ENCODE results near the gene ADCY7.

ADCY7 gene

GRCh38 chr16:50313596-50314478, 47.5 kb downstream of the ADCY7 start:
- peak; percentile 25 for DNase-seq (ENCODE audit: low spot score)

- DNase-seq (ENCODE audit: low spot score): no peak
Observed at GRCh38 chr16:50314665-50315064, 48.3 kb downstream of the ADCY7 start.

GRCh38 chr16:50315346-50315997, 49.1 kb downstream of the ADCY7 start:
- no peak for DNase-seq (ENCODE audit: low spot score)

GRCh38 chr16:50316102-50316847, 49.9 kb downstream of the ADCY7 start:
- DNase-seq (ENCODE audit: low spot score): peak; percentile 49

GRCh38 chr16:50316848-50317630, 50.7 kb downstream of the ADCY7 start:
- DNase-seq (ENCODE audit: low spot score): no peak

GRCh38 chr16:50318796-50319578, 52.6 kb downstream of the ADCY7 start:
- no peak for DNase-seq (ENCODE audit: low spot score)

GRCh38 chr16:50320310-50320709, 54.0 kb downstream of the ADCY7 start:
- no peak for DNase-seq (ENCODE audit: low spot score)

- no peak for DNase-seq (ENCODE audit: low spot score)
Observed at GRCh38 chr16:50322333-50322732, 56.0 kb downstream of the ADCY7 start.

- no peak for DNase-seq (ENCODE audit: low spot score)
Observed at GRCh38 chr16:50323335-50324011, 57.1 kb downstream of the ADCY7 start.

GRCh38 chr16:50324345-50324744, 58.0 kb downstream of the ADCY7 start:
- DNase-seq (ENCODE audit: low spot score): no peak

GRCh38 chr16:50326264-50326663, 59.9 kb downstream of the ADCY7 start:
- DNase-seq (ENCODE audit: low spot score): no peak

- DNase-seq (ENCODE audit: low spot score): no peak
Observed at GRCh38 chr16:50326835-50327465, 60.6 kb downstream of the ADCY7 start.

GRCh38 chr16:50329446-50330189, 63.3 kb downstream of the ADCY7 start:
- DNase-seq (ENCODE audit: low spot score): no peak

GRCh38 chr16:50331570-50331969, 65.2 kb downstream of the ADCY7 start:
- no peak for DNase-seq (ENCODE audit: low spot score)

- DNase-seq (ENCODE audit: low spot score): no peak
Observed at GRCh38 chr16:50332599-50332998, 66.2 kb downstream of the ADCY7 start.

GRCh38 chr16:50334106-50334975, 68.0 kb downstream of the ADCY7 start:
- no peak for DNase-seq (ENCODE audit: low spot score)

GRCh38 chr16:50335196-50335958, 69.0 kb downstream of the ADCY7 start:
- DNase-seq (ENCODE audit: low spot score): no peak

All from putamen (tissue), 1 donor.